ENCODE data around the gene STKLD1. TPM values are rescaled to one million over a fixed set of nuclear protein-coding genes. Genes with fewer than 3 reads are reported as not detected.

The STKLD1 gene
- total RNA-seq, 1 donor from 2014 or later: not detected

DNA sequence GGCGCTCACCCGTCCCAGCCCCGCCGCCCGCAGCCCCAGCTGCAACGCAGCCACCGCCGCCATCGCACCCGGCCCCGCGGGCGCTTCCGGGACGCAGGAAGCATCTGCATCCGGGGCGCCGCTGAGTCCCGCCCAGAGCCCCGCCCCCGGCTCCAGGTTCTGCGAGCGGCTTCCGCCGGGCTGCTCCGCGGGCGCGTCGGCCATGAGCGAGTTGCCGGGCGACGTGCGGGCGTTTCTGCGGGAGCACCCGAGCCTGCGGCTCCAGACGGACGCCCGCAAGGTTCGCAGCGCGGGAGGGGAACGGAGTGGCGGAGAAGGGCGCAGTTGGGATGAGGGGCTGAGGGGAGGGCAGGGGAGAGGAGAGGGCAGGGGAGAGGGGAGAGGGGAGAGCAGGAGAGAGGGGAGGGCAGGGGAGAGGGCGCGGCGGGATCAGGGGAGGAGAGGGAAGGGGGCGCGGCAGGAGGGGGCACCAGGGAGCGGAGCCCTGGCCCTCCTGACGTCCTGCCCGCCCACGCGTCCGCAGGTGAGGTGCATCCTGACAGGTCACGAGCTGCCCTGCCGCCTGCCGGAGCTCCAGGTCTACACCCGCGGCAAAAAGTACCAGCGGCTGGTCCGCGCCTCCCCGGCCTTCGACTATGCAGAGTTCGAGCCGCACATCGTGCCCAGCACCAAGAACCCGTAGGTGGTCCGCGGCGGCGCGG is 19.6 kb upstream of the STKLD1 start, which contains the start of the genes SURF1 and SURF2:
TSS of gene SURF1 (minus strand) at position 97 of the 701 bp plus-strand sequence. CDS start at position 63, 34 bp downstream.
TSS of gene SURF2 (plus strand) at position 160 of the 701 bp plus-strand sequence. CDS start at position 203, 43 bp downstream.
- peak within 1 kb of the TSS; percentile 83 for H3K4me3 ChIP-seq (ENCODE audit: low read depth, low read length)
- H3K27me3 ChIP-seq (ENCODE audit: control insufficient read depth, insufficient read depth, low read length): no peaks in the 10 kb centered on the region
- H3K36me3 ChIP-seq (ENCODE audit: control insufficient read depth, insufficient read depth, low read length): peaks cover 3% of the 10 kb centered on the region
- DNase-seq (ENCODE audit: low read depth): peak; percentile 39
- TF ChIP-seq, protein P1, sequence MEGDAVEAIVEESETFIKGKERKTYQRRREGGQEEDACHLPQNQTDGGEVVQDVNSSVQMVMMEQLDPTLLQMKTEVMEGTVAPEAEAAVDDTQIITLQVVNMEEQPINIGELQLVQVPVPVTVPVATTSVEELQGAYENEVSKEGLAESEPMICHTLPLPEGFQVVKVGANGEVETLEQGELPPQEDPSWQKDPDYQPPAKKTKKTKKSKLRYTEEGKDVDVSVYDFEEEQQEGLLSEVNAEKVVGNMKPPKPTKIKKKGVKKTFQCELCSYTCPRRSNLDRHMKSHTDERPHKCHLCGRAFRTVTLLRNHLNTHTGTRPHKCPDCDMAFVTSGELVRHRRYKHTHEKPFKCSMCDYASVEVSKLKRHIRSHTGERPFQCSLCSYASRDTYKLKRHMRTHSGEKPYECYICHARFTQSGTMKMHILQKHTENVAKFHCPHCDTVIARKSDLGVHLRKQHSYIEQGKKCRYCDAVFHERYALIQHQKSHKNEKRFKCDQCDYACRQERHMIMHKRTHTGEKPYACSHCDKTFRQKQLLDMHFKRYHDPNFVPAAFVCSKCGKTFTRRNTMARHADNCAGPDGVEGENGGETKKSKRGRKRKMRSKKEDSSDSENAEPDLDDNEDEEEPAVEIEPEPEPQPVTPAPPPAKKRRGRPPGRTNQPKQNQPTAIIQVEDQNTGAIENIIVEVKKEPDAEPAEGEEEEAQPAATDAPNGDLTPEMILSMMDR (IDR thresholded peaks at IDR 0.05; ENCODE audit: insufficient read depth, low read length, poor library complexity, severe bottlenecking): peak; percentile 19

GRCh38 chr9:133357656-133358055 is 18.5 kb upstream of the STKLD1 start:
- H3K4me3 ChIP-seq (ENCODE audit: low read depth, low read length): no peak overlapping the region
- no peaks in the 10 kb centered on the region for H3K36me3 ChIP-seq (ENCODE audit: control insufficient read depth, insufficient read depth, low read length)
- no peak for DNase-seq (ENCODE audit: low read depth)
- TF ChIP-seq, protein P1 (IDR thresholded peaks at IDR 0.05; ENCODE audit: insufficient read depth, low read length, poor library complexity, severe bottlenecking): no peak
- no peaks in the 10 kb centered on the region for H3K27me3 ChIP-seq (ENCODE audit: control insufficient read depth, insufficient read depth, low read length)

- no peak overlapping the region for H3K4me3 ChIP-seq (ENCODE audit: low read depth, low read length)
- H3K27me3 ChIP-seq (ENCODE audit: control insufficient read depth, insufficient read depth, low read length): no peaks in the 10 kb centered on the region
- TF ChIP-seq, protein P1 (IDR thresholded peaks at IDR 0.05; ENCODE audit: insufficient read depth, low read length, poor library complexity, severe bottlenecking): peak; percentile 44
- H3K36me3 ChIP-seq (ENCODE audit: control insufficient read depth, insufficient read depth, low read length): no peaks in the 10 kb centered on the region
- no peak for DNase-seq (ENCODE audit: low read depth)
Observed at GRCh38 chr9:133359399-133360175, 16.6 kb upstream of the STKLD1 start.

DNA sequence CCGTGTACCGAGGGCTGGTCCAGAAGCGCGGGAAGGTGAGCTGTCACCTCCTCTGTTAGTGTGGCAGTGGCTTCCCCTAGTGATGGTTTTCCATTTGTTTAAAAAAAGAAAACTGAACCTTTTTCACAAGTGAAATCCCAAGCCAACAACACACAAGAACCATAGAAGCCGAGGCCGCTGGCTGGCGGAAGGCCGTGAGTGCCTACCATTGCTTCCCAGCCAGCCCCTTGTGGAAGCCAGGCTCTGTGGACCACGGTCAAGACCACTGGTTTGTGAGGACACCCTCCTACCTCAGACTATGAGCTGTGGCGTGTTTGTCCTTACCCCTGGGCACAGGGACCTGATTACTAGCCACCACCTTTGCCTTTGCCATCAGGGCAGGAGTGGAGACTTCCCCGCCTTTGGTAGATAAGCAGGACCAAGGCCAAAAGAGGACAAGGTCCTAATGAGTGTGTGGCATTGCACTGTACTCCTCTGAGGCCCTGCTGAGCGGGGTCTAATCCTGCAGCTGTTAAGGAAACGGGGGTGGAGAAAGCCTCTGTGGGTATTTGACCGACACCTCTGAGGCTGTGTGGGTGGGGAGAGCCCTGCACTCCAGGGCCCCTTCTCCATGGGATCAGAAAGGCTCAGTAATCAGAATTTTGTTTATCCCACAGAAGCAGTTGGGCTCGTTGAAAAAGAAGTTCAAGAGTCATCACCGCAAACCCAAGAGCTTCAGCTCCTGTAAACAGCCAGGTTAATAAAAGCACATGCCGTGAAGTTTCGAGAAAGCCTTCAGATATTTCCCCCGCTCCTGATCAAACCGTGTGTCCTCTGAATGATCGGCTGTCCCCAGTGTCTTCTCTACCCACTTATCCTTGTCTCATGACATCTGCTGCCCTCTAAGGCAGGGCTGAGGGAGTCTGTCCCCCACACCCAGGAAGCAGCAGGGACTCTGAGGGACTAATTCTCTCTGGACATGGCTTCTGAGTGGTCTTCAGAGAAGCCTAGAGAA is 15.5 kb upstream of the STKLD1 start:
- no peaks in the 10 kb centered on the region for H3K27me3 ChIP-seq (ENCODE audit: control insufficient read depth, insufficient read depth, low read length)
- H3K36me3 ChIP-seq (ENCODE audit: control insufficient read depth, insufficient read depth, low read length): no peaks in the 10 kb centered on the region
- no peak for DNase-seq (ENCODE audit: low read depth)
- TF ChIP-seq, protein P1 (IDR thresholded peaks at IDR 0.05; ENCODE audit: insufficient read depth, low read length, poor library complexity, severe bottlenecking): no peak
- H3K4me3 ChIP-seq (ENCODE audit: low read depth, low read length): no peak overlapping the region

DNA sequence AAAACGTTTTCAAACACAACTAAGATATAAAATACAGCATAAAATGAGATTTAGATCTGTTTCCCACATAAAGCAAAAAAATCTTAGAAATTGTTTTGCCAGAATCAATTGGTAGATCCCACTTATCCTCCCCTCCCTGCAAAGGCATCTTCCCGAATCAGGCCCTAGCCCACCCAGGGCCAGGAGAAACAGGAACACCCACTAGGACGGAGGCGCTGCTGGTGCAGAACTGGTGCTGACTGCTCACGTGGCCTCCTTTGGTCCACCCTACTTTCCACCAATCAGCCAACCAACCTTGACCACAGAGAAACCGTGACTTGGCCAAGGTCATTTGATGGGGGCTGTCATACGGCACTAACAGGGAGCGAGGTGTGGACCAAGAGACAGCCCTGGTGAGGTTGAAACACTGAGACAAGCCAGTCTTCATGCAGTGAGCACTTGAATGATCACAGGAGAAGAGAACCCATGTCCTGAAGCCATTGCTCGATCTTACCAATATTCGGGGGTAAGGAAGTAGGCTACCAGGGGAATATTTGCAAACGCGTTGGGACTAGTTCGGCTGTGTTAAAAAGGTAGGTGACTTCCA is 14.6 kb upstream of the STKLD1 start:
- Histone ChIP-seq H3K4me3 (ENCODE audit: low read depth, low read length) (no peak overlapping the region), H3K27me3 (ENCODE audit: control insufficient read depth, insufficient read depth, low read length) (no peaks in the 10 kb centered on the region), H3K36me3 (ENCODE audit: control insufficient read depth, insufficient read depth, low read length) (no peaks in the 10 kb centered on the region)
- TF ChIP-seq, protein P1 (IDR thresholded peaks at IDR 0.05; ENCODE audit: insufficient read depth, low read length, poor library complexity, severe bottlenecking): no peak
- no peak for DNase-seq (ENCODE audit: low read depth)

All from kidney epithelial cell (primary cell).